CD4-positive, alpha-beta T cell treated with Interleukin-10 for 1 hour (primary cell): Measurements from ENCODE around the gene ADAMTS18.
"Not testable (repeated sequence)": the region's sequence is repeated elsewhere in the genome, so short reads cannot be mapped to it uniquely, and the experiment has no call there.

ENCODE experiments used
- DNase-seq: peaks from one replicate; pipeline ENCODE4 v3.0.0-alpha.2; 2020

The ADAMTS18 gene

DNA sequence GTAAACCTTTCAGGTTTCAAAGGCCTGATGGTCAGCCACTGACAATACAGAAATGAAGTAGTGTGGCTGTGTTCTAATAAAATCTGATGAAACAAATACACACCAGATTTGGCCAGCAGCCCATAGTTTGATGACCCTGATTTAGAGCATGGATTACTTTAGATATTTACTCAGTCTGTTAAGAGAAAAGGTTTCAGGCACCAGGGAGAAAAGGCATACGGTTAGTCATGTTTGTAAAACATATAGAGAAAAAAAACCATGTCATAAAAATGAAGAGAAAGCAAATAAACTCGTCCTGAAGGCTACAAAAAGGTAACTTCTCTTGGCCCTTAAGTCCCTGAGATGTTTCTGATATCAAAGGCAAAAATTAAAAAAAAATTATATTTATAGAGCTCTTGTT, 112.1 kb downstream of the ADAMTS18 start:
- DNase-seq = no peak

GRCh38 chr16:77317059-77317458, 117.8 kb downstream of the ADAMTS18 start:
- no peak for DNase-seq

- no peak for DNase-seq
Measured at GRCh38 chr16:77310877-77311276, 124.0 kb downstream of the ADAMTS18 start.

- no peak for DNase-seq
Measured at GRCh38 chr16:77308163-77308561, 126.7 kb downstream of the ADAMTS18 start.

- no peak for DNase-seq
Measured at GRCh38 chr16:77307426-77308162, 127.2 kb downstream of the ADAMTS18 start.

DNA sequence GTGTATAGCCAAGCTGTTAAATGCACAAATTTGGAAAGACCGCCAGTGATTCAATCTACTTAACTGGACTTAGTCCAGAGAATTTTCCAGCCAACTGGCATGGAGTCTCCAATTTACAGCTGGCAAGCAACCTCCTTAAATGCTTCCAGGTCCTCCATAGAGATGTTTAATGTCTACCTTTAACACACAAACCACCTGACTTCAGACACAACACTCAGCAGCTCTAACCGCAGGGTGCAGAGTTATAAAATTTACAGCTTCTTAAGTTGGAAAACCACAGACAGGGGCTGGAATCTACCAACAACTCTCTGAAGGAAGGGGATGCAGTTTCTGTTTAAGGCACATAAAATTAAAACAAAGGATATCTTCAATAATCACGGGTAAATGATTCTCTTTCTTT, 128.8 kb downstream of the ADAMTS18 start:
- DNase-seq = no peak

GRCh38 chr16:77304877-77305276, 130.0 kb downstream of the ADAMTS18 start:
- DNase-seq = no peak

DNA sequence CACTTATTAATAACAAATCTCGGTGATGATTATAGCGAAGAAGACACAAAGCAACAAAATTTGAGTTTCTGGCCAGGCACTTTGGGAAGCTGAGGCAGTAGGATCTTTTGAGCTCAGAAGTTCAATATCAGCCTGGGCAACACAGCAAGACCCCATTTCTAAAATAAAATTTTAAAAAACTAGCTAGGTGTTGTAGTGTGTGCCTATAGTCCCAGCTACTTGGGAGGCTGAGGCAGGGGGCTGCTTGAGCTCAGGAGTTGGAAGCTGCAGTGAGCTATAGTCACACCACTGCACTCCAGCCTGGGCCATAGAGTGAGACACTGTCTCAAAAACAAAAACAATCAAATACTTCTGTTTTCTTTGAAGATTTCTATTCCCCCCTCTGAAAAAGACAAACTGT, 130.7 kb downstream of the ADAMTS18 start:
- DNase-seq = no peak

DNA sequence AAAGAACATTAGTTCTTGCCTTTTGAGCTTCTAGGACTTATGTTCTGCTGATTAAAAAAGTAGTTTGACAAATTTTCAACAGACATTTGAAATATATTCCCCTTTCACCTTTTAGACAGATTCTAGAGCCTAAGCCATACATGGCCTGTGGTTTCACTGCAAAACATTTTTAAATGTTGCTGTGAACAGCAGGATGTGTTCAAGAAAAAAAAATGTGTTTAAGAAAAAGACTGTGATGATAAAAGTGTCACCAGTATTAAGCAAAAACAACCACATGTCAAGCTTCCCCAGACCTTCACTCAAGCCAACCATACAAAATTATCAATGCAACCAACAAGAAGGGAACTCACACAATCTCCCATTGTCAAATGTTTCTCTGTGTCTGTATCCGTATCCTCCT, 132.2 kb downstream of the ADAMTS18 start:
- no peak for DNase-seq

- no peak for DNase-seq
Measured at GRCh38 chr16:77302249-77302648, 132.6 kb downstream of the ADAMTS18 start.

DNA sequence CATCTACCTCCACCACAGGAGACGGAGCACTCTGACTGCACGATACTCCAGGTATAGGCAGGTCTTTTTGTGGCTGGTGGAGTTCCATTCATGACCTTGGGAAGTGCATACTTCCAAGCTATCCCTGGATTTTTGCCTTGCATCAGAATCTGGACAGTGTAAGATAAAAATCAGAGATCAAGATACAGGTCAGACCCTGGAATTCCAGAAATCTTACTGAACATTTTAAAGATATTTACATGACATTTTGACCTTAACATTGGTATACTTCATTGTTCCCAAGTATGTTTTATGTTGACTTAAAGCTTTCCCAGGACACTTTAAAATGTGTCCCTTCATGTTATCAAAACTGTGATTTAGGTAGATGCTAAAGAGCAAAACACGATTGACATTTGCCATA, 134.6 kb downstream of the ADAMTS18 start:
- DNase-seq = no peak

DNA sequence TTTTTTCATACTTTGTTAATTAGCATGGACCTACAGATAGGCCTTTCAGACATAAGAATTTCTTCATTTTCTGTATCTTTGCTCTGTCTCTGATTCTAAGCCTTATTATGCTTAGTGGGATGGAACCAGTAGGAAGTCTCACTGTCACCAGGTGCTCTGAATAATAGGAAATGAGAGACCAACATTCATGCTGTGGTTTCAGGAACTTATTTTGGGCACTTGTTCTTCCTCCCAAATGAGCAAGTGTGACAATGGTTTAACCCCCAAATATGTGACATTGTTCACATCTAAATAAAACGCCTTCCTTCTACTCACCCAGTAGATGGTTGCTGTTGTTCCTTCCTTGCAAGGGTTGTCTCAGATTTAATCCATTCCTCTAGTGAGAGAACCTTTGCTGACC, 135.4 kb downstream of the ADAMTS18 start:
- DNase-seq = no peak

DNA sequence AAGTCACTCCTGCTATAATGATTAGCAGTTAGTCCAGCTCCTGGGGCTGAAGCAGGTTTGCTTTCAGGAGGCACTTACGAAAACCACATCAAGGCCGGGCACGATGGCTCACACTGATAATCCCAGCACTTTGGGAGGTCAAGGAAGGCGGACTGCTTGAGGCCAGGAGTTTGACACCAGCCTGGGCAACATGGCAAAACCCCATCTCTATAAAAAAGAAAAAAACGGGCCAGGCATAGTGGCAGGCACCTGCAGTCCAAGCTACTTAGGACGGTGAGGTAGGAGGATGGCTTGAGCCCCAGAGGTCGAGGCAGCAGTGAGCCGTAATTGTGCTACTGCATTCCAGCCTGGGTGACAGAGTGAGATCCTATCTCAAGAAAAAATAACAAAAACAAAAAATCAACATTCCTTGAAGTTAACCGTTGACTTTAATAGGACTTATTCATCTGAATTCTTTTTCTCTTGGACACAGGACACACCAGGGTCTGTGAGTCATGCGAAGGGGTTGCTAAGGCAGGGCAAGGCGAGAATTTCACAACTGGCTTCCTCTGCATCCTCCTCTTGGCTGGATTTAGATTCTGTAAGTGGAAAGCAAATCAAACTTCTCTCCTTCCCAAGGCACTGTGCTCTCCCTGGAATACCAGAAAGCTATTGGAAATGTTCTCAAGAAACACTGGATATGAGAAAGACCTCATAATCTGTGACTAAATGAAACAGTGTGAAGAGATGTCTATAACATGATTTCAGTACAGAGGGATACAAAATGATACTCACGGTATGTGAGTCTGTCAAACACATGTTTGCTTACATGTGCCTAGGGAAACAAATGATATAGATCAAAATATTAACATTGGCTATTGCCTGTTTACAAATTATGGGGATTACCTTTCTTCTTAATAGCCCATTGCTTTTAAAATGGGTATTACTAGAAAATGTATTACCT, 136.1 kb downstream of the ADAMTS18 start:
- DNase-seq = no peak

- DNase-seq = no peak
Measured at GRCh38 chr16:77297996-77298395, 136.8 kb downstream of the ADAMTS18 start.

GRCh38 chr16:77295896-77296295, 138.9 kb downstream of the ADAMTS18 start:
- no peak for DNase-seq

- no peak for DNase-seq
Measured at GRCh38 chr16:77290451-77291115, 144.3 kb downstream of the ADAMTS18 start.

- DNase-seq = no peak
Measured at GRCh38 chr16:77289331-77289809, 145.5 kb downstream of the ADAMTS18 start.

GRCh38 chr16:77288222-77288621, 146.6 kb downstream of the ADAMTS18 start:
- no peak for DNase-seq

DNA sequence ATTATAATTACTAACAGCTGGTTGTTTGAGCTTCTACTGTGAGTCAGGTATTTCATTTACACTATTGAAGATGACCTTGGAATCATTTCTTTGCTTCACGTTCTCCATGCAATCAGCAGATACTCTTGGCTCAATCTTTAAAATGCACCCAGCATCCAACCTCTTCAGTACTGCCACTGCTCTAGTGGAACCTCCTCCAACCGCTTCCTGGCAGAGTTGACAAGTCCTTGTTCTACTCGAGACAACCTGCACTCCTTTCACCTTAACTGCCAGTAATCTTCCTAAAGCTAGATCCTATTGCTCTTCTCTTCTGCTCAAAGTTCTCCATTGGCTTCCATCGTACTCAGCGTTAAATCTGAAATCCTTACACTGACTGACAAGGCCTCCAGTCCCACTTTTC, 149.2 kb downstream of the ADAMTS18 start:
- no peak for DNase-seq

DNA sequence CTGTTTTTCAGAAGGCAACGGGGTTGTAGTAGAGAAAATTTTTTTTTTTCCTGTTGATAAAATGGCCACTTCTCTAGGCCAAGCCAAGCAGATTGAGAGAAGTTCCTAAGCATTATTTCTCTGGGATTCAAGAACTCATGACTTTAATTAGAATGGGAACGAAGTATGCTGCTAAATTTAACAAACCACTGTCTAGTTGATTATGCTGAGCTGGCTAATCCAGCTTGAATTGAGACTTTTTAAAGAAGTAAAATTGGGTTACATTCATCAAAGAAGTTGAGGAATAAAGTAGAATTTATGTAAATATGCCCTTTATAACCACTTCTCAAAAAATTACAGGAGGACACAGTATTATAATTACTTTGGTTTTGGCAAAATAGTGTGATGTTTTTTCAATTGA, 152.5 kb downstream of the ADAMTS18 start:
- no peak for DNase-seq

- DNase-seq = not testable (repeated sequence)
Measured at GRCh38 chr16:77279316-77279715, 155.5 kb downstream of the ADAMTS18 start.

DNA sequence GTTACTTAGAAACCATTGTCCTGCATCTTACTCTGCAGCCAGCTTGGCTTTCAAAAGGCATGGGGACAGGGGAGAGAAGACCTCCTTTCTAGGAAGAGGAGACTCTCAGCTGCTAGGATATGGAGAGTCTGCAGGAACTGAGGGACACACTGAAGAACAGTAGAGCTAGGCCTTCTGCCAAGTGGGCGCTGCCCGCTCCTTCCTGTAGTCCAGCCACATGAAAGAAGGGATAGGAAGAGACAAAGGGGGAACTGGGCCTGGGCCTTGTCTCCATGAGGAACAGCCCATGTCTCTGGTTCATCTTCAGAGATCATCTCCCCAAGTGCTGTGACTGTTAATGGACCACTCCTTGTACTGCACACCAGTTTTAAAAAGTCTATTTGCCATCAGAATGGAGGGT, 157.3 kb downstream of the ADAMTS18 start:
- no peak for DNase-seq

GRCh38 chr16:77277141-77277540, 157.7 kb downstream of the ADAMTS18 start:
- DNase-seq = no peak
